A673 (cell line): ENCODE measurements around the gene CIZ1.

Source experiments
- CTCF ChIP-seq: fragments of 300-800, 200-600 bp; sonication (generic); conservative IDR thresholded peaks from 2 replicates; pipeline ENCODE4 v1.5.1; 2017; ENCODE audit warnings: low read depth, mild to moderate bottlenecking, antibody characterized with exemption, low read length, moderate library complexity, mixed read lengths
- EZH2 ChIP-seq: fragments of 200-600 bp; sonication (generic); IDR thresholded peaks from 2 replicates; pipeline ENCODE4 v1.6.1; 2017; ENCODE audit warnings: borderline replicate concordance, low read depth, mild to moderate bottlenecking, mixed read lengths, antibody characterized with exemption, low read length; ENCODE audit not compliant: poor library complexity, severe bottlenecking

- TF ChIP-seq EZH2, result no peak
- TF ChIP-seq CTCF, result no peak
Observed at GRCh38 chr9:128225770-128226411, 34.5 kb upstream of the CIZ1 start.
